ENCODE results near the gene TSPEAR. TPM values are rescaled to one million over a fixed set of nuclear protein-coding genes. Genes with fewer than 3 reads are reported as not detected.
"Not testable (repeated sequence)": the region's sequence is repeated elsewhere in the genome, so short reads cannot be mapped to it uniquely, and the experiment has no call there.

TSPEAR gene
- polyA plus RNA-seq, 1 of the 3 experiments (the other 2 are of a cell fraction) = 0.08 TPM

- H3K9me3 ChIP-seq; H3K9ac ChIP-seq; DNase-seq; H3K4me3 ChIP-seq (ENCODE audit: low read depth in 2 of 2, low read length in 1 of 2); H3F3A ChIP-seq (replicated peaks; ENCODE audit: insufficient read depth); H3K4me2 ChIP-seq; H4K20me1 ChIP-seq (ENCODE audit: insufficient read depth); H3K4me1 ChIP-seq (ENCODE audit: control insufficient read depth in 1 of 2, insufficient read depth in 2 of 2, low read depth in 1 of 2, low read length in 1 of 2); H3K79me2 ChIP-seq (ENCODE audit: insufficient read depth); H3K36me3 ChIP-seq (replicated peaks in 1 of 2; ENCODE audit: control insufficient read depth in 1 of 2, insufficient read depth in 2 of 2, low read length in 1 of 2); H2AFZ ChIP-seq (ENCODE audit: low read depth); H3K9me2 ChIP-seq; POLR2A ChIA-PET; H3K27ac ChIP-seq (ENCODE audit: low read depth in 2 of 2, low read length in 1 of 2): not testable (repeated sequence)
- H3K27me3 ChIP-seq (ENCODE audit: insufficient read depth) = peaks cover 59% of the 10 kb centered on the region
- WGBS (ENCODE audit: low lambda C conversion rate) = 10% methylated on average over 13 of the region's 25 CpGs
- CTCF ChIA-PET = interaction anchor here (0.7 kb wide), 1 partner anchor 220 kb away, joined by 3 read pairs; no protein-coding TSS in a partner anchor
Observed at GRCh38 chr21:44573630-44574456, 137.5 kb downstream of the TSPEAR start, which contains the start of gene KRTAP10-4. TSS of gene KRTAP10-4 (plus strand) at chr21:44573729. CDS start at chr21:44573759, 30 bp downstream.

GRCh38 chr21:44572959-44573583, 138.3 kb downstream of the TSPEAR start:
- Histone ChIP-seq H3K27me3 (ENCODE audit: insufficient read depth) (peaks cover 59% of the 10 kb centered on the region), H3K79me2 (ENCODE audit: insufficient read depth) (no peaks in the 10 kb centered on the region), H2AFZ (ENCODE audit: low read depth) (no peak overlapping the region), H3K36me3 (replicated peaks in 1 of 2; ENCODE audit: control insufficient read depth in 1 of 2, insufficient read depth in 2 of 2, low read length in 1 of 2) (no peaks in the 10 kb centered on the region), H3F3A (replicated peaks; ENCODE audit: insufficient read depth) (no peaks in the 10 kb centered on the region), H3K9me2 (no peaks in the 10 kb centered on the region), H3K4me3 (ENCODE audit: low read depth in 2 of 2, low read length in 1 of 2) (no peak overlapping the region), H4K20me1 (ENCODE audit: insufficient read depth) (no peaks in the 10 kb centered on the region), H3K9ac (no peak overlapping the region), H3K9me3 (no peaks in the 10 kb centered on the region), H3K27ac (ENCODE audit: low read depth in 2 of 2, low read length in 1 of 2) (no peak overlapping the region), H3K4me2 (no peak overlapping the region), H3K4me1 (ENCODE audit: control insufficient read depth in 1 of 2, insufficient read depth in 2 of 2, low read depth in 1 of 2, low read length in 1 of 2) (no peaks in the 10 kb centered on the region)
- POLR2A ChIA-PET = no interaction called here
- TF ChIP-seq PBX3 (IDR thresholded peaks at IDR 0.05) (no peak), RCOR1 (IDR thresholded peaks at IDR 0.05; ENCODE audit: low read length) (no peak), MXI1 (IDR thresholded peaks at IDR 0.05; ENCODE audit: low read depth, low read length) (no peak), ELF1 (IDR thresholded peaks at IDR 0.05) (no peak)
- CTCF ChIA-PET = interaction anchor here (0.7 to 1.2 kb wide), 2 partner anchors 153 to 220 kb away, joined by 3 read pairs; no protein-coding TSS in a partner anchor
- WGBS (ENCODE audit: low lambda C conversion rate) = 21% methylated on average over 12 of the region's 15 CpGs
- DNase-seq = no peak

GRCh38 chr21:44571844-44572782, 139.3 kb downstream of the TSPEAR start:
- H3K9me3 ChIP-seq = no peaks in the 10 kb centered on the region
- POLR2A ChIA-PET = no interaction called here
- no peak overlapping the region for H3K9ac ChIP-seq
- H3K4me3 ChIP-seq (ENCODE audit: low read depth in 2 of 2, low read length in 1 of 2) = no peak overlapping the region
- H3K4me1 ChIP-seq (ENCODE audit: control insufficient read depth in 1 of 2, insufficient read depth in 2 of 2, low read depth in 1 of 2, low read length in 1 of 2) = no peaks in the 10 kb centered on the region
- no peak overlapping the region for H2AFZ ChIP-seq (ENCODE audit: low read depth)
- DNase-seq = no peak
- no peak overlapping the region for H3K4me2 ChIP-seq
- TF ChIP-seq EZH2phosphoT487 (IDR thresholded peaks at IDR 0.05; ENCODE audit: borderline replicate concordance, low read depth) (no peak), CTCF (IDR thresholded peaks at IDR 0.05) (no peak), FOSL2 (IDR thresholded peaks at IDR 0.05; ENCODE audit: borderline replicate concordance, low read depth) (no peak), ZBTB33 (IDR thresholded peaks at IDR 0.05; ENCODE audit: borderline replicate concordance, low read depth) (no peak), RAD21 (IDR thresholded peaks at IDR 0.05; ENCODE audit: low read length) (no peak)
- H4K20me1 ChIP-seq (ENCODE audit: insufficient read depth) = no peaks in the 10 kb centered on the region
- H3F3A ChIP-seq (replicated peaks; ENCODE audit: insufficient read depth) = no peaks in the 10 kb centered on the region
- no peaks in the 10 kb centered on the region for H3K79me2 ChIP-seq (ENCODE audit: insufficient read depth)
- no peak overlapping the region for H3K27ac ChIP-seq (ENCODE audit: low read depth in 2 of 2, low read length in 1 of 2)
- WGBS (ENCODE audit: low lambda C conversion rate) = 41% methylated on average over 24 of the region's 40 CpGs
- no peaks in the 10 kb centered on the region for H3K36me3 ChIP-seq (replicated peaks in 1 of 2; ENCODE audit: control insufficient read depth in 1 of 2, insufficient read depth in 2 of 2, low read length in 1 of 2)
- H3K9me2 ChIP-seq = no peaks in the 10 kb centered on the region
- H3K27me3 ChIP-seq (ENCODE audit: insufficient read depth) = peaks cover 58% of the 10 kb centered on the region
- CTCF ChIA-PET = interaction anchor here (1.2 kb wide), 1 partner anchor 154 kb away, joined by 3 read pairs; no protein-coding TSS in a partner anchor

Measured in SK-N-SH (cell line).